ENCODE results near the gene TRAPPC6A. TPM values are rescaled to one million over a fixed set of nuclear protein-coding genes. Genes with fewer than 3 reads are reported as not detected.

Gene TRAPPC6A
- total RNA-seq, 1 experiment from 2014 or later = 26.9 TPM

GRCh38 chr19:45171211-45171623 is 6.8 kb downstream of the TRAPPC6A start:
- POLR2A ChIA-PET = no interaction called here
- Histone ChIP-seq H4K20me1 (ENCODE audit: insufficient read depth) (no peaks in the 10 kb centered on the region), H3K4me1 (ENCODE audit: control insufficient read depth in 1 of 2, insufficient read depth in 2 of 2, low read length in 2 of 2) (peaks cover 4 to 14% of the 10 kb centered on the region in 2 experiments; a peak in 2 of 4 replicates), H3K4me2 (ENCODE audit: low read length) (no peak overlapping the region), H3K9me2 (ENCODE audit: insufficient read depth) (no peaks in the 10 kb centered on the region), H3K9me3 (ENCODE audit: control insufficient read depth in 1 of 2, insufficient read depth in 1 of 2, low read depth in 1 of 2, low read length in 2 of 2) (no peaks in the 10 kb centered on the region), H3K9ac (ENCODE audit: low read length) (no peak overlapping the region), H3K27me3 (ENCODE audit: insufficient read depth, low read length) (no peaks in the 10 kb centered on the region), H3K4me3 (replicated peaks in 1 of 2; ENCODE audit: low read depth in 1 of 2, low read length in 2 of 2) (no peak overlapping the region), H3K27ac (ENCODE audit: low read depth, low read length) (no peak overlapping the region), H3K36me3 (ENCODE audit: control insufficient read depth in 1 of 2, insufficient read depth in 2 of 2, low read length in 2 of 2) (no peaks in the 10 kb centered on the region), H3K79me2 (ENCODE audit: insufficient read depth, low read length) (no peaks in the 10 kb centered on the region), H2AFZ (ENCODE audit: low read depth, low read length, poor library complexity, severe bottlenecking) (no peak overlapping the region)
- TF ChIP-seq JUND (IDR thresholded peaks at IDR 0.05) = no peak
- no peak for TF ChIP-seq POLR2AphosphoS5 (IDR thresholded peaks at IDR 0.05; ENCODE audit: low read depth, low read length)
- no peak for TF ChIP-seq SP1 (IDR thresholded peaks at IDR 0.05; ENCODE audit: low read depth)
- no peak for TF ChIP-seq CEBPB (IDR thresholded peaks at IDR 0.05; ENCODE audit: low read depth)
- TF ChIP-seq MAX (IDR thresholded peaks at IDR 0.05) = no peak
- TF ChIP-seq ZNF274 (IDR thresholded peaks at IDR 0.05; ENCODE audit: low read depth, low read length) = no peak
- TF ChIP-seq ELF1 (IDR thresholded peaks at IDR 0.05; ENCODE audit: borderline replicate concordance, low read depth) = no peak
- TF ChIP-seq RAD21 (IDR thresholded peaks at IDR 0.05; ENCODE audit: low read depth) = no peak
- TF ChIP-seq SRF (IDR thresholded peaks at IDR 0.05; ENCODE audit: low read depth) = no peak
- TF ChIP-seq CTCF (IDR thresholded peaks at IDR 0.05 in 2 of 3, conservative IDR thresholded peaks at IDR 0.05 in 1 of 3; ENCODE audit: borderline replicate concordance in 1 of 3, insufficient read depth in 1 of 3, low read depth in 2 of 3, low read length in 2 of 3) = no peak
- no peak for TF ChIP-seq ZFX (IDR thresholded peaks at IDR 0.05)
- TF ChIP-seq REST (IDR thresholded peaks at IDR 0.05; ENCODE audit: low read depth) = no peak
- TF ChIP-seq FOSL1 (IDR thresholded peaks at IDR 0.05; ENCODE audit: low read depth) = no peak
- no peak for TF ChIP-seq EZH2phosphoT487 (IDR thresholded peaks at IDR 0.05; ENCODE audit: borderline replicate concordance)
- no peak for TF ChIP-seq ZBTB33 (IDR thresholded peaks at IDR 0.05; ENCODE audit: extremely low read depth, insufficient replicate concordance, low read length)
- RAD21 ChIA-PET (ENCODE audit: low non-redundant PET in 1 of 2, low total read pairs in 2 of 2, uncharacterized antibody in 2 of 2, unreplicated experiment in 2 of 2) = no interaction called here
- BruUV-seq (replicated peaks) = no TSS peak
- DNase-seq (ENCODE audit: low read depth, low spot score) (no peak), ATAC-seq (no peak)
- CTCF ChIA-PET = no interaction called here
- intact Hi-C loops (cut with micrococcal nuclease) = loop anchor here (10.0 kb wide), 1 partner anchor 76 kb away; the partner anchor contains the start of gene PPP1R37
